H1 (cell line): ENCODE results near the gene LCA5. TPM values are rescaled to one million over a fixed set of nuclear protein-coding genes. Genes with fewer than 3 reads are reported as not detected.

Source experiments
- CTCF ChIA-PET: fragments of 300-600 bp; sonication (Branson Sonifier 250); formaldehyde crosslinking; loops from one replicate; lab custom pipeline; 2021; ENCODE audit not compliant: partially characterized antibody; lab: Charles Lee
- POLR2A ChIA-PET: fragments of 300-600 bp; sonication (Branson Sonifier 250); formaldehyde crosslinking; loops from one replicate; lab custom pipeline; 2021; ENCODE audit warnings: inconsistent platforms; ENCODE audit not compliant: partially characterized antibody; lab: Charles Lee
- DNase-seq, 2 experiments: peaks; one replicate each; pipeline versions ENCODE4 v3.0.0 to v3.0.0-alpha.2; 2010 to 2022; ENCODE audit warnings: low spot score in 2 of 2, low read depth in 1 of 2, mixed read lengths in 1 of 2
- FAIRE-seq: peaks from 2 replicates; lab custom pipeline; 2011; peaks lifted over from hg19 to GRCh38; lab: Jason Lieb, UNC
- H2AFZ ChIP-seq: 2 replicates; pipeline ENCODE4 v1.8.1; 2012; ENCODE audit warnings: low read length, inconsistent platforms
- H2AK5ac ChIP-seq: 2 replicates; pipeline ENCODE4 v1.6.1; 2013; ENCODE audit warnings: low read depth, low read length
- H2BK120ac ChIP-seq: replicated peaks from 2 replicates; pipeline ENCODE3; 2013; ENCODE audit warnings: low read depth, low read length, inconsistent platforms
- H2BK12ac ChIP-seq: 2 replicates; pipeline ENCODE4 v1.6.1; 2013; ENCODE audit warnings: low read depth, low read length
- H2BK15ac ChIP-seq: 2 replicates; pipeline ENCODE4 v1.6.1; 2013; ENCODE audit warnings: low read length
- H2BK20ac ChIP-seq: 2 replicates; pipeline ENCODE4 v1.6.1; 2013; ENCODE audit warnings: low read length
- H2BK5ac ChIP-seq: 2 replicates; pipeline ENCODE4 v1.6.1; 2013; ENCODE audit warnings: low read depth, low read length
- H3K14ac ChIP-seq: 2 replicates; pipeline ENCODE4 v1.6.1; 2013; ENCODE audit warnings: inconsistent platforms; ENCODE audit not compliant: insufficient read length
- H3K18ac ChIP-seq: 2 replicates; pipeline ENCODE4 v1.6.1; 2013; ENCODE audit warnings: low read length; ENCODE audit errors: extremely low read depth
- H3K23ac ChIP-seq: 2 replicates; pipeline ENCODE4 v1.6.1; 2013; ENCODE audit warnings: inconsistent platforms; ENCODE audit not compliant: insufficient read length
- H3K23me2 ChIP-seq: 2 replicates; pipeline ENCODE4 v1.6.1; 2013; ENCODE audit warnings: low read depth, low read length
- H3K27ac ChIP-seq: 2 replicates; pipeline ENCODE4 v1.6.1; 2011; ENCODE audit warnings: low read depth, low read length, inconsistent platforms
- H3K27me3 ChIP-seq, 4 experiments: replicated peaks in 1 of 4; 1 replicate in 1 of 4; 2 replicates in 3 of 4; pipeline versions ENCODE4 v1.6.1 to v1.8.1; 2011 to 2013; ENCODE audit warnings: low read length in 3 of 4, mild to moderate bottlenecking in 3 of 4, inconsistent platforms in 2 of 4, mixed read lengths in 2 of 4, moderate library complexity in 1 of 4; ENCODE audit not compliant: control insufficient read depth in 3 of 4, insufficient read depth in 3 of 4; ENCODE audit errors: extremely low read depth in 1 of 4
- H3K36me3 ChIP-seq, 4 experiments: 2 replicates each; pipeline versions ENCODE4 v1.6.1 to v1.8.1; 2011 to 2013; ENCODE audit warnings: mild to moderate bottlenecking in 4 of 4, low read length in 3 of 4, moderate library complexity in 2 of 4, control low read depth in 1 of 4, inconsistent platforms in 1 of 4; ENCODE audit not compliant: insufficient read depth in 4 of 4, control insufficient read depth in 2 of 4
- H3K4ac ChIP-seq: replicated peaks from 2 replicates; pipeline ENCODE3; 2013; ENCODE audit warnings: low read length, low read depth, mixed read lengths, inconsistent platforms; ENCODE audit not compliant: insufficient read length
- H3K4me1 ChIP-seq, 4 experiments: replicated peaks in 1 of 4; 1 replicate in 1 of 4; 2 replicates in 3 of 4; pipeline versions ENCODE4 v1.6.1 to v1.8.1; 2011 to 2013; ENCODE audit warnings: low read length in 3 of 4, inconsistent platforms in 2 of 4, mixed read lengths in 1 of 4; ENCODE audit not compliant: insufficient read depth in 4 of 4, control insufficient read depth in 3 of 4
- H3K4me2 ChIP-seq, 2 experiments: 2 replicates each; pipeline versions ENCODE4 v1.6.1 to v1.8.1; 2011 to 2013; ENCODE audit warnings: low read depth in 2 of 2, low read length in 2 of 2, control low read depth in 1 of 2, inconsistent platforms in 1 of 2, mild to moderate bottlenecking in 1 of 2; ENCODE audit not compliant: insufficient read depth in 1 of 2
- H3K4me3 ChIP-seq, 4 experiments: fragments of 200-600, 300-600 bp in 1 of 4; sonication (generic), shearing (Covaris generic), sonication (Bioruptor Twin) in 1 of 4; 2 replicates each; pipeline versions ENCODE4 v1.5.1 to v1.8.1; 2011 to 2016; ENCODE audit warnings: low read length in 4 of 4, low read depth in 3 of 4, control low read depth in 2 of 4, inconsistent platforms in 2 of 4, mild to moderate bottlenecking in 2 of 4, mixed read lengths in 1 of 4, moderate library complexity in 1 of 4; ENCODE audit not compliant: insufficient read depth in 2 of 4; ENCODE audit errors: extremely low read depth in 1 of 4
- H3K56ac ChIP-seq: replicated peaks from 2 replicates; pipeline ENCODE3; 2013; ENCODE audit warnings: low read depth, mild to moderate bottlenecking, mixed read lengths, low read length, inconsistent platforms; ENCODE audit not compliant: insufficient read length
- H3K79me1 ChIP-seq: 2 replicates; pipeline ENCODE4 v1.6.1; 2013; ENCODE audit warnings: low read depth, low read length, control low read depth
- H3K79me2 ChIP-seq, 2 experiments: 2 replicates each; pipeline versions ENCODE4 v1.6.1 to v1.8.1; 2012 to 2013; ENCODE audit warnings: low read length in 2 of 2, mild to moderate bottlenecking in 2 of 2, inconsistent platforms in 1 of 2; ENCODE audit not compliant: insufficient read depth in 2 of 2, control insufficient read depth in 1 of 2
- H3K9ac ChIP-seq, 4 experiments: replicated peaks in 1 of 4; 1 replicate in 1 of 4; 2 replicates in 3 of 4; pipeline versions ENCODE4 v1.6.1 to v1.8.1; 2011 to 2013; ENCODE audit warnings: low read depth in 3 of 4, low read length in 3 of 4, control low read depth in 2 of 4, mild to moderate bottlenecking in 2 of 4, moderate library complexity in 2 of 4, inconsistent platforms in 1 of 4; ENCODE audit errors: extremely low read depth in 1 of 4
- H3K9me3 ChIP-seq, 2 experiments: 2 replicates each; pipeline versions ENCODE4 v1.6.1 to v1.8.1; 2012 to 2013; ENCODE audit warnings: mild to moderate bottlenecking in 2 of 2, moderate library complexity in 2 of 2, control low read depth in 1 of 2, inconsistent platforms in 1 of 2, low read depth in 1 of 2, low read length in 1 of 2, mixed read lengths in 1 of 2; ENCODE audit not compliant: insufficient read depth in 2 of 2
- H4K20me1 ChIP-seq, 2 experiments: replicated peaks in 1 of 2; 2 replicates each; pipeline versions ENCODE3 to v1.8.1; 2011 to 2013; ENCODE audit warnings: inconsistent platforms in 2 of 2, low read length in 2 of 2, mild to moderate bottlenecking in 1 of 2; ENCODE audit not compliant: insufficient read depth in 2 of 2, control insufficient read depth in 1 of 2
- H4K5ac ChIP-seq: 2 replicates; pipeline ENCODE4 v1.6.1; 2013; ENCODE audit warnings: low read length, low read depth, mixed read lengths, inconsistent platforms; ENCODE audit not compliant: insufficient read length
- H4K8ac ChIP-seq: 2 replicates; pipeline ENCODE4 v1.8.0; 2013; ENCODE audit warnings: mild to moderate bottlenecking, moderate library complexity, low read length, inconsistent platforms; ENCODE audit not compliant: insufficient read depth; ENCODE audit errors: extremely low read depth
- H4K91ac ChIP-seq: replicated peaks from 2 replicates; pipeline ENCODE3; 2013; ENCODE audit warnings: low read length, mixed read lengths, inconsistent platforms; ENCODE audit not compliant: insufficient read length
- BACH1 ChIP-seq: IDR thresholded peaks from 2 replicates; pipeline ENCODE4 v1.6.1; 2012; ENCODE audit warnings: low read length, improper control_type of control experiment
- EP300 ChIP-seq, 2 experiments: IDR thresholded peaks; 1 replicate in 1 of 2; 2 replicates in 1 of 2; pipeline ENCODE4 v1.6.1; 2011 to 2012; ENCODE audit warnings: low read depth in 2 of 2, low read length in 2 of 2, mild to moderate bottlenecking in 2 of 2, borderline replicate concordance in 1 of 2, inconsistent platforms in 1 of 2, moderate library complexity in 1 of 2
- GTF2F1 ChIP-seq: IDR thresholded peaks from 2 replicates; pipeline ENCODE4 v1.6.1; 2012; ENCODE audit warnings: low read depth, low read length, improper control_type of control experiment, borderline replicate concordance
- HDAC2 ChIP-seq, 2 experiments: fragments of 300-600 bp in 1 of 2; sonication (generic) in 1 of 2; IDR thresholded peaks; 2 replicates each; pipeline ENCODE4 v1.6.1; 2011 to 2012; ENCODE audit warnings: low read depth in 2 of 2, low read length in 2 of 2, mild to moderate bottlenecking in 2 of 2, moderate library complexity in 2 of 2, borderline replicate concordance in 1 of 2, inconsistent platforms in 1 of 2
- PHF8 ChIP-seq: fragments of 200-600 bp; sonication (generic); conservative IDR thresholded peaks from 2 replicates; pipeline ENCODE4 v1.7.1; 2012; ENCODE audit warnings: low read depth, mild to moderate bottlenecking, inconsistent platforms, low read length, moderate library complexity
- RBBP5 ChIP-seq: IDR thresholded peaks from 2 replicates; pipeline ENCODE4 v1.7.1; 2012; ENCODE audit warnings: low read depth, mild to moderate bottlenecking, inconsistent platforms, low read length, moderate library complexity, borderline replicate concordance
- RNF2 ChIP-seq: fragments of 200-900, 300-1000 bp; sonication (generic); IDR thresholded peaks from 2 replicates; pipeline ENCODE4 v1.7.1; 2016; ENCODE audit warnings: borderline replicate concordance, low read depth, mild to moderate bottlenecking, antibody characterized with exemption, low read length; ENCODE audit not compliant: poor library complexity, severe bottlenecking; ENCODE audit errors: missing control alignments
- SIX5 ChIP-seq: IDR thresholded peaks from 2 replicates; pipeline ENCODE4 v1.6.1; 2011; ENCODE audit warnings: mild to moderate bottlenecking, low read depth, low read length
- SP2 ChIP-seq: IDR thresholded peaks from 2 replicates; pipeline ENCODE4 v1.6.1; 2012; ENCODE audit warnings: mild to moderate bottlenecking, low read length, inconsistent platforms
- SRF ChIP-seq: IDR thresholded peaks from 2 replicates; pipeline ENCODE4 v1.6.1; 2011; ENCODE audit warnings: mild to moderate bottlenecking, low read depth, low read length, moderate library complexity
- TAF1 ChIP-seq: IDR thresholded peaks from 2 replicates; pipeline ENCODE4 v1.6.1; 2011; ENCODE audit warnings: mild to moderate bottlenecking, low read depth, low read length
- WGBS, 2 experiments: shearing (Covaris generic) in 1 of 2; methylation state at CpG; one replicate each; pipeline versions ENCODE4 v1.1.6 to v1.1.7; 2013 to 2015; ENCODE audit warnings: low lambda C conversion rate in 2 of 2, mixed read lengths in 2 of 2, inconsistent platforms in 1 of 2, low coverage in 1 of 2, missing lambda C conversion rate in 1 of 2; ENCODE audit not compliant: insufficient replicate concordance in 2 of 2, insufficient coverage in 1 of 2, insufficient read length in 1 of 2; ENCODE audit errors: extremely low coverage in 1 of 2, missing lambda C conversion rate in 1 of 2; 5-methylcytosine and 5-hydroxymethylcytosine counted together
- polyA plus RNA-seq, 7 experiments: library from polyadenylated mRNA; depleted of rRNA in 3 of 7; stranded (reverse) in 5 of 7; unstranded in 2 of 7; fragments of >200 nt in 5 of 7; fragments of 200-250 nt in 2 of 7; gene quantifications; 1 replicate in 5 of 7; 2 replicates in 1 of 7; 4 replicates in 1 of 7; pipeline versions ENCODE4 v1.2.1 to v1.2.3, GENCODE V29; 2011 to 2013; ENCODE audit warnings: missing spikeins in 2 of 7, mixed read lengths in 2 of 7
- total RNA-seq: library from RNA; stranded (reverse); fragmentation: NEBNext Ultra II Directional; extraction: Animal tissue kit (Norgen Biotek cat#: 25700); gene quantifications from 2 replicates; pipeline ENCODE4 v1.2.1, GENCODE V29; 2021
- TF ChIP-seq, protein P1 (sequence below): IDR thresholded peaks from 2 replicates; pipeline ENCODE4 v1.6.1; 2012; ENCODE audit warnings: low read length, inconsistent platforms

Gene LCA5
- total and polyA plus RNA-seq, 2 of the 8 experiments (the other 6 are each of a cell fraction or from before 2014, with no cell fraction given), result 0.44 to 3.6 TPM

DNA sequence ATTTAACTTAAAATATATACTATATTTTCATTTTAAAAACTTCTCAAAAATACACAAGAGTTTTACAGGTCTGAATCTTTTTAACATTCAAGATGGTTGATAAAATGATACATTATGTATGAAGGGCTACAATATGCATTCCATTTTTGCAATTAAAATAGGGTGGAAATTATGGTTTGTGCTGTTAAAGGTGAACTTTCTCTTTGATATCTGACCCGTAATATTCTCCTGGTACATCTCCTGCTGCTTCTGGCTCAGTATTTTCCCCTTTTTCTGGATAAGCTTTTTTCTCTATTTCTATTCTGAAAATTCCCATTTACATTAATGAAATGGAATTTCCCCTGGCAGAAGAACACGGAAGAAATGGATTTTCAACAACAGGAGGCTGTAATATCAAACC lies 27.4 kb upstream of the LCA5 start:
- no peaks in the 10 kb centered on the region for H3K9me3 ChIP-seq
- no peak for DNase-seq
- no peak overlapping the region for H4K8ac ChIP-seq
- H3K4me2 ChIP-seq, result no peak overlapping the region
- ChIA-PET CTCF (interaction anchor here (0.6 to 1.5 kb wide), 3 partner anchors 48 to 305 kb away, joined by 3 read pairs; no protein-coding TSS in a partner anchor), POLR2A (no interaction called here)
- no peak overlapping the region for H3K4ac ChIP-seq
- H2AFZ ChIP-seq, result no peak overlapping the region
- TF ChIP-seq RBBP5 (no peak), HDAC2 (IDR thresholded peaks at IDR 0.05; ENCODE audit: borderline replicate concordance in 1 of 2, low read depth in 2 of 2, low read length in 2 of 2) (no peak), SIX5 (no peak), TAF1 (no peak), GTF2F1 (no peak), SP2 (no peak), RNF2 (no peak), BACH1 (no peak), SRF (no peak), PHF8 (no peak), EP300 (IDR thresholded peaks at IDR 0.05; ENCODE audit: borderline replicate concordance in 1 of 2, low read depth in 2 of 2, low read length in 2 of 2) (no peak)
- TF ChIP-seq, protein P1, sequence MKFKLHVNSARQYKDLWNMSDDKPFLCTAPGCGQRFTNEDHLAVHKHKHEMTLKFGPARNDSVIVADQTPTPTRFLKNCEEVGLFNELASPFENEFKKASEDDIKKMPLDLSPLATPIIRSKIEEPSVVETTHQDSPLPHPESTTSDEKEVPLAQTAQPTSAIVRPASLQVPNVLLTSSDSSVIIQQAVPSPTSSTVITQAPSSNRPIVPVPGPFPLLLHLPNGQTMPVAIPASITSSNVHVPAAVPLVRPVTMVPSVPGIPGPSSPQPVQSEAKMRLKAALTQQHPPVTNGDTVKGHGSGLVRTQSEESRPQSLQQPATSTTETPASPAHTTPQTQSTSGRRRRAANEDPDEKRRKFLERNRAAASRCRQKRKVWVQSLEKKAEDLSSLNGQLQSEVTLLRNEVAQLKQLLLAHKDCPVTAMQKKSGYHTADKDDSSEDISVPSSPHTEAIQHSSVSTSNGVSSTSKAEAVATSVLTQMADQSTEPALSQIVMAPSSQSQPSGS, result no peak
- H3K23me2 ChIP-seq, result no peaks in the 10 kb centered on the region; the same call in 1 of the 2 replicates
- no peak overlapping the region for H2BK15ac ChIP-seq
- no peak overlapping the region for H3K18ac ChIP-seq
- no peak overlapping the region for H3K23ac ChIP-seq
- no peak overlapping the region for H3K14ac ChIP-seq
- H3K79me2 ChIP-seq, result no peaks in the 10 kb centered on the region
- peaks cover 0 to 6% (median 3%) of the 10 kb centered on the region in 4 experiments; a peak in 4 of 7 replicates for H3K4me1 ChIP-seq
- H3K9ac ChIP-seq, result no peak overlapping the region
- no peak overlapping the region for H4K91ac ChIP-seq
- H3K36me3 ChIP-seq, result no peaks in the 10 kb centered on the region
- H4K5ac ChIP-seq, result no peak overlapping the region
- 80% methylated on average over 2 of the region's 2 CpGs; no CpG with 5 or more reads in 1 of the 2 experiments for WGBS, 2 experiments
- no peak for FAIRE-seq
- no peak overlapping the region for H2BK12ac ChIP-seq
- no peak overlapping the region for H2AK5ac ChIP-seq
- no peak overlapping the region for H3K56ac ChIP-seq
- H2BK5ac ChIP-seq, result no peak overlapping the region
- no peaks in the 10 kb centered on the region for H4K20me1 ChIP-seq
- no peak overlapping the region for H2BK20ac ChIP-seq
- H3K4me3 ChIP-seq, result no peak overlapping the region
- no peak overlapping the region for H3K27ac ChIP-seq
- H2BK120ac ChIP-seq, result no peak overlapping the region
- no peaks in the 10 kb centered on the region for H3K79me1 ChIP-seq
- H3K27me3 ChIP-seq, result no peaks in the 10 kb centered on the region
